ENCODE results near the gene DNAH5. TPM values are rescaled to one million over a fixed set of nuclear protein-coding genes. Genes with fewer than 3 reads are reported as not detected.

DNAH5 gene
- total and polyA plus RNA-seq, 2 of the 8 experiments (the other 6 are each of a cell fraction or from before 2014, with no cell fraction given) = 0.30 to 0.73 TPM

DNA sequence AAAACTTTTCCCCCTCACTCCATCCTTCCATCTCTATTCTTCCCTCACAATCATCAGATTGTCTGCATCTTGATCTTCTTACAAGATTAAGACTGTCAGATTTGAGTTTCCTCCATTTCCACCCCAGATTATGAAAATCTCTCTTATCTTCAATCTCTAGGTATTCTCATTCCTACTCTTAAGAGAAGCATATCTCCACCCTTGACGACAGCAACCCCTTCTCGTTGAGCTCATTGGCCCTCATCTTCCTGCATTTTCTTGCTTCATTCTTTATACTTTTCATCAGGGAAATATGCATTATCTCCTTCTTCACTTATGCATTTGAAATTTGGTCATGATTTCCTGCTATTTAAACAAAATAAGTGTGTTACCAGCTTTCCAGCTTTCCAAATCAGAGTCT, 301.3 kb downstream of the DNAH5 start (continued):
- TF ChIP-seq, protein P1, sequence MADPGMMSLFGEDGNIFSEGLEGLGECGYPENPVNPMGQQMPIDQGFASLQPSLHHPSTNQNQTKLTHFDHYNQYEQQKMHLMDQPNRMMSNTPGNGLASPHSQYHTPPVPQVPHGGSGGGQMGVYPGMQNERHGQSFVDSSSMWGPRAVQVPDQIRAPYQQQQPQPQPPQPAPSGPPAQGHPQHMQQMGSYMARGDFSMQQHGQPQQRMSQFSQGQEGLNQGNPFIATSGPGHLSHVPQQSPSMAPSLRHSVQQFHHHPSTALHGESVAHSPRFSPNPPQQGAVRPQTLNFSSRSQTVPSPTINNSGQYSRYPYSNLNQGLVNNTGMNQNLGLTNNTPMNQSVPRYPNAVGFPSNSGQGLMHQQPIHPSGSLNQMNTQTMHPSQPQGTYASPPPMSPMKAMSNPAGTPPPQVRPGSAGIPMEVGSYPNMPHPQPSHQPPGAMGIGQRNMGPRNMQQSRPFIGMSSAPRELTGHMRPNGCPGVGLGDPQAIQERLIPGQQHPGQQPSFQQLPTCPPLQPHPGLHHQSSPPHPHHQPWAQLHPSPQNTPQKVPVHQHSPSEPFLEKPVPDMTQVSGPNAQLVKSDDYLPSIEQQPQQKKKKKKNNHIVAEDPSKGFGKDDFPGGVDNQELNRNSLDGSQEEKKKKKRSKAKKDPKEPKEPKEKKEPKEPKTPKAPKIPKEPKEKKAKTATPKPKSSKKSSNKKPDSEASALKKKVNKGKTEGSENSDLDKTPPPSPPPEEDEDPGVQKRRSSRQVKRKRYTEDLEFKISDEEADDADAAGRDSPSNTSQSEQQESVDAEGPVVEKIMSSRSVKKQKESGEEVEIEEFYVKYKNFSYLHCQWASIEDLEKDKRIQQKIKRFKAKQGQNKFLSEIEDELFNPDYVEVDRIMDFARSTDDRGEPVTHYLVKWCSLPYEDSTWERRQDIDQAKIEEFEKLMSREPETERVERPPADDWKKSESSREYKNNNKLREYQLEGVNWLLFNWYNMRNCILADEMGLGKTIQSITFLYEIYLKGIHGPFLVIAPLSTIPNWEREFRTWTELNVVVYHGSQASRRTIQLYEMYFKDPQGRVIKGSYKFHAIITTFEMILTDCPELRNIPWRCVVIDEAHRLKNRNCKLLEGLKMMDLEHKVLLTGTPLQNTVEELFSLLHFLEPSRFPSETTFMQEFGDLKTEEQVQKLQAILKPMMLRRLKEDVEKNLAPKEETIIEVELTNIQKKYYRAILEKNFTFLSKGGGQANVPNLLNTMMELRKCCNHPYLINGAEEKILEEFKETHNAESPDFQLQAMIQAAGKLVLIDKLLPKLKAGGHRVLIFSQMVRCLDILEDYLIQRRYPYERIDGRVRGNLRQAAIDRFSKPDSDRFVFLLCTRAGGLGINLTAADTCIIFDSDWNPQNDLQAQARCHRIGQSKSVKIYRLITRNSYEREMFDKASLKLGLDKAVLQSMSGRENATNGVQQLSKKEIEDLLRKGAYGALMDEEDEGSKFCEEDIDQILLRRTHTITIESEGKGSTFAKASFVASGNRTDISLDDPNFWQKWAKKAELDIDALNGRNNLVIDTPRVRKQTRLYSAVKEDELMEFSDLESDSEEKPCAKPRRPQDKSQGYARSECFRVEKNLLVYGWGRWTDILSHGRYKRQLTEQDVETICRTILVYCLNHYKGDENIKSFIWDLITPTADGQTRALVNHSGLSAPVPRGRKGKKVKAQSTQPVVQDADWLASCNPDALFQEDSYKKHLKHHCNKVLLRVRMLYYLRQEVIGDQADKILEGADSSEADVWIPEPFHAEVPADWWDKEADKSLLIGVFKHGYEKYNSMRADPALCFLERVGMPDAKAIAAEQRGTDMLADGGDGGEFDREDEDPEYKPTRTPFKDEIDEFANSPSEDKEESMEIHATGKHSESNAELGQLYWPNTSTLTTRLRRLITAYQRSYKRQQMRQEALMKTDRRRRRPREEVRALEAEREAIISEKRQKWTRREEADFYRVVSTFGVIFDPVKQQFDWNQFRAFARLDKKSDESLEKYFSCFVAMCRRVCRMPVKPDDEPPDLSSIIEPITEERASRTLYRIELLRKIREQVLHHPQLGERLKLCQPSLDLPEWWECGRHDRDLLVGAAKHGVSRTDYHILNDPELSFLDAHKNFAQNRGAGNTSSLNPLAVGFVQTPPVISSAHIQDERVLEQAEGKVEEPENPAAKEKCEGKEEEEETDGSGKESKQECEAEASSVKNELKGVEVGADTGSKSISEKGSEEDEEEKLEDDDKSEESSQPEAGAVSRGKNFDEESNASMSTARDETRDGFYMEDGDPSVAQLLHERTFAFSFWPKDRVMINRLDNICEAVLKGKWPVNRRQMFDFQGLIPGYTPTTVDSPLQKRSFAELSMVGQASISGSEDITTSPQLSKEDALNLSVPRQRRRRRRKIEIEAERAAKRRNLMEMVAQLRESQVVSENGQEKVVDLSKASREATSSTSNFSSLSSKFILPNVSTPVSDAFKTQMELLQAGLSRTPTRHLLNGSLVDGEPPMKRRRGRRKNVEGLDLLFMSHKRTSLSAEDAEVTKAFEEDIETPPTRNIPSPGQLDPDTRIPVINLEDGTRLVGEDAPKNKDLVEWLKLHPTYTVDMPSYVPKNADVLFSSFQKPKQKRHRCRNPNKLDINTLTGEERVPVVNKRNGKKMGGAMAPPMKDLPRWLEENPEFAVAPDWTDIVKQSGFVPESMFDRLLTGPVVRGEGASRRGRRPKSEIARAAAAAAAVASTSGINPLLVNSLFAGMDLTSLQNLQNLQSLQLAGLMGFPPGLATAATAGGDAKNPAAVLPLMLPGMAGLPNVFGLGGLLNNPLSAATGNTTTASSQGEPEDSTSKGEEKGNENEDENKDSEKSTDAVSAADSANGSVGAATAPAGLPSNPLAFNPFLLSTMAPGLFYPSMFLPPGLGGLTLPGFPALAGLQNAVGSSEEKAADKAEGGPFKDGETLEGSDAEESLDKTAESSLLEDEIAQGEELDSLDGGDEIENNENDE (IDR thresholded peaks at IDR 0.05; ENCODE audit: insufficient replicate concordance, low read length) = no peak
- TF ChIP-seq SAP30 (IDR thresholded peaks at IDR 0.05; ENCODE audit: insufficient read depth, insufficient replicate concordance, low read length) = no peak
- no peak for TF ChIP-seq SP1 (IDR thresholded peaks at IDR 0.05; ENCODE audit: low read depth, low read length)
- TF ChIP-seq CBX5 (IDR thresholded peaks at IDR 0.05; ENCODE audit: low read depth, low read length) = no peak
- TF ChIP-seq, protein P2, sequence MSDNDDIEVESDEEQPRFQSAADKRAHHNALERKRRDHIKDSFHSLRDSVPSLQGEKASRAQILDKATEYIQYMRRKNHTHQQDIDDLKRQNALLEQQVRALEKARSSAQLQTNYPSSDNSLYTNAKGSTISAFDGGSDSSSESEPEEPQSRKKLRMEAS (IDR thresholded peaks at IDR 0.05) = no peak
- no peak for TF ChIP-seq JUND (IDR thresholded peaks at IDR 0.05; ENCODE audit: low read length)

Measured in H1 (cell line).